HS-5 (cell line): ENCODE measurements around the gene C7orf57.
"Not testable (repeated sequence)": the region's sequence is repeated elsewhere in the genome, so short reads cannot be mapped to it uniquely, and the experiment has no call there.

Experiments used
- DNase-seq: peaks from one replicate; pipeline ENCODE4 v3.0.0-alpha.2; 2012; ENCODE audit warnings: low read depth

The C7orf57 gene

GRCh38 chr7:48035301-48035966 is at the start of gene C7orf57:
Gene C7orf57, plus strand, starts transcription at chr7:48035543. Its CDS starts 766 bp downstream, at chr7:48036309.
- peak; percentile 46 for DNase-seq

GRCh38 chr7:47988496-47989386 is 46.6 kb upstream of the C7orf57 start:
- no peak for DNase-seq

GRCh38 chr7:47989607-47990400 is 45.5 kb upstream of the C7orf57 start:
- DNase-seq = not testable (repeated sequence)

- no peak for DNase-seq
These were observed 44.8 kb upstream of the C7orf57 start for GRCh38 chr7:47990592-47990991.

- DNase-seq = no peak
These were observed 44.1 kb upstream of the C7orf57 start for GRCh38 chr7:47991270-47991669.

GRCh38 chr7:47991741-47992311 is 43.5 kb upstream of the C7orf57 start:
- DNase-seq = peak; percentile 60

GRCh38 chr7:47992446-47992845 is 42.9 kb upstream of the C7orf57 start:
- no peak for DNase-seq

GRCh38 chr7:47999413-47999812 is 35.9 kb upstream of the C7orf57 start:
- DNase-seq = no peak

GRCh38 chr7:48000164-48000563 is 35.2 kb upstream of the C7orf57 start:
- not testable (repeated sequence) for DNase-seq

- DNase-seq = no peak
These were observed 31.3 kb upstream of the C7orf57 start for GRCh38 chr7:48004032-48004431.

GRCh38 chr7:48004638-48005037 is 30.7 kb upstream of the C7orf57 start:
- DNase-seq = no peak

GRCh38 chr7:48006866-48007265 is 28.5 kb upstream of the C7orf57 start:
- no peak for DNase-seq

GRCh38 chr7:48009257-48009656 is 26.1 kb upstream of the C7orf57 start:
- no peak for DNase-seq

- no peak for DNase-seq
These were observed 25.4 kb upstream of the C7orf57 start for GRCh38 chr7:48009954-48010353.

- DNase-seq = no peak
These were observed 24.0 kb upstream of the C7orf57 start for GRCh38 chr7:48011323-48011722.

GRCh38 chr7:48011951-48012350 is 23.4 kb upstream of the C7orf57 start:
- DNase-seq = no peak

- DNase-seq = no peak
These were observed 18.7 kb upstream of the C7orf57 start for GRCh38 chr7:48016641-48017040.

- DNase-seq = no peak
These were observed 17.7 kb upstream of the C7orf57 start for GRCh38 chr7:48017674-48018073.

- no peak for DNase-seq
These were observed 9.7 kb upstream of the C7orf57 start for GRCh38 chr7:48025624-48026023.

GRCh38 chr7:48028938-48029337 is 6.4 kb upstream of the C7orf57 start, which contains the start of gene SUN3:
Gene SUN3, minus strand, starts transcription at chr7:48029107. Its CDS starts 169 bp downstream, at chr7:48028938.
- no peak for DNase-seq

- no peak for DNase-seq
These were observed 4.2 kb upstream of the C7orf57 start for GRCh38 chr7:48031111-48031510.

- DNase-seq = no peak
These were observed 1.4 kb upstream of the C7orf57 start for GRCh38 chr7:48033922-48034321.
